Medulla oblongata (tissue), 1 donor: Measurements from ENCODE around the gene DMBT1.

ENCODE experiments used
- DNase-seq: peaks from one replicate; pipeline ENCODE4 v3.0.0-alpha.2; 2015; ENCODE audit errors: extremely low spot score

Gene DMBT1

GRCh38 chr10:122560279-122560804, at the start of gene DMBT1:
Gene DMBT1 (plus strand): TSS chr10:122560754. CDS start chr10:122560771, 17 bp downstream.
- no peak for DNase-seq

- no peak for DNase-seq
Observed at GRCh38 chr10:122513053-122513452, 47.5 kb upstream of the DMBT1 start.

- no peak for DNase-seq
Observed at GRCh38 chr10:122514045-122514840, 46.3 kb upstream of the DMBT1 start.

GRCh38 chr10:122515022-122515424, 45.5 kb upstream of the DMBT1 start:
- DNase-seq: peak; percentile 48

GRCh38 chr10:122515588-122516231, 44.8 kb upstream of the DMBT1 start:
- DNase-seq: no peak

GRCh38 chr10:122516734-122517133, 43.8 kb upstream of the DMBT1 start:
- DNase-seq: no peak

- DNase-seq: no peak
Observed at GRCh38 chr10:122519144-122519543, 41.4 kb upstream of the DMBT1 start.

- DNase-seq: no peak
Observed at GRCh38 chr10:122519873-122520272, 40.7 kb upstream of the DMBT1 start.

- no peak for DNase-seq
Observed at GRCh38 chr10:122521011-122521410, 39.5 kb upstream of the DMBT1 start.

GRCh38 chr10:122524811-122525210, 35.7 kb upstream of the DMBT1 start:
- DNase-seq: no peak

- DNase-seq: no peak
Observed at GRCh38 chr10:122525788-122526187, 34.8 kb upstream of the DMBT1 start.

GRCh38 chr10:122526892-122527291, 33.7 kb upstream of the DMBT1 start:
- no peak for DNase-seq

- no peak for DNase-seq
Observed at GRCh38 chr10:122530177-122530576, 30.4 kb upstream of the DMBT1 start.

- no peak for DNase-seq
Observed at GRCh38 chr10:122531261-122531660, 29.3 kb upstream of the DMBT1 start.

- DNase-seq: no peak
Observed at GRCh38 chr10:122531939-122532338, 28.6 kb upstream of the DMBT1 start.

- no peak for DNase-seq
Observed at GRCh38 chr10:122532601-122533296, 27.8 kb upstream of the DMBT1 start.

- DNase-seq: no peak
Observed at GRCh38 chr10:122537545-122537944, 23.0 kb upstream of the DMBT1 start.

- no peak for DNase-seq
Observed at GRCh38 chr10:122541541-122542002, 19.0 kb upstream of the DMBT1 start.

GRCh38 chr10:122543676-122544445, 16.7 kb upstream of the DMBT1 start:
- no peak for DNase-seq

GRCh38 chr10:122544493-122544892, 16.1 kb upstream of the DMBT1 start:
- no peak for DNase-seq

GRCh38 chr10:122546242-122546641, 14.3 kb upstream of the DMBT1 start:
- DNase-seq: no peak
